SU-DHL-6 (cell line): ENCODE measurements around the gene DBF4B.
"Not testable (repeated sequence)": the region's sequence is repeated elsewhere in the genome, so short reads cannot be mapped to it uniquely, and the experiment has no call there.

Experiments
- H2AFZ ChIP-seq: fragments of 200-600 bp; sonication (generic); 2 replicates; pipeline ENCODE4 v1.6.1; 2014; ENCODE audit warnings: low read depth, mild to moderate bottlenecking, moderate library complexity, mixed read lengths, antibody characterized with exemption, low read length; ENCODE audit not compliant: severe bottlenecking
- H3F3A ChIP-seq: fragments of 200-600 bp; shearing (Covaris generic); 2 replicates; pipeline ENCODE4 v1.6.0; 2016; ENCODE audit warnings: antibody characterized with exemption, mild to moderate bottlenecking; ENCODE audit not compliant: insufficient read depth
- H3K27ac ChIP-seq: fragments of 200-600 bp; sonication (generic); 2 replicates; pipeline ENCODE4 v1.5.1; 2016; ENCODE audit warnings: low read depth, mild to moderate bottlenecking, low read length, moderate library complexity, mixed read lengths
- H3K27me3 ChIP-seq: fragments of 200-600 bp; sonication (generic), shearing (Covaris generic); 2 replicates; pipeline ENCODE4 v1.6.0; 2014; ENCODE audit warnings: mild to moderate bottlenecking, low read length
- H3K36me3 ChIP-seq: fragments of 200-600 bp; sonication (generic); 2 replicates; pipeline ENCODE4 v1.6.1; 2014; ENCODE audit warnings: mild to moderate bottlenecking, low read length, mixed read lengths
- H3K4me2 ChIP-seq: fragments of 300-600, 200-600 bp; shearing (Covaris generic), sonication (generic); 2 replicates; pipeline ENCODE4 v1.6.0; 2014; ENCODE audit warnings: low read length, low read depth, mild to moderate bottlenecking; ENCODE audit not compliant: poor library complexity, severe bottlenecking
- H3K4me3 ChIP-seq: fragments of 200-600 bp; sonication (generic); 2 replicates; pipeline ENCODE4 v1.5.1; 2014; ENCODE audit warnings: antibody characterized with exemption, low read length, mild to moderate bottlenecking, mixed read lengths; ENCODE audit not compliant: insufficient read depth, poor library complexity, severe bottlenecking
- H3K79me2 ChIP-seq: fragments of 200-600 bp; sonication (generic); 2 replicates; pipeline ENCODE4 v1.6.1; 2014; ENCODE audit warnings: mild to moderate bottlenecking, low read length, moderate library complexity; ENCODE audit not compliant: insufficient read depth
- H3K9ac ChIP-seq: fragments of 200-600 bp; sonication (generic); 2 replicates; pipeline ENCODE4 v1.7.0; 2014; ENCODE audit warnings: mild to moderate bottlenecking, low read length
- H3K9me2 ChIP-seq: fragments of 200-600 bp; sonication (generic); replicated peaks from 2 replicates; pipeline ENCODE4 v1.6.1; 2014; ENCODE audit warnings: low read length; ENCODE audit not compliant: insufficient read depth
- H3K9me3 ChIP-seq: fragments of 200-600 bp; sonication (generic); 2 replicates; pipeline ENCODE4 v1.6.1; 2014; ENCODE audit warnings: low read length, mixed read lengths; ENCODE audit not compliant: insufficient read depth
- H4K20me1 ChIP-seq: fragments of 200-600 bp; sonication (generic); 2 replicates; pipeline ENCODE4 v1.6.1; 2014; ENCODE audit warnings: low read depth, mild to moderate bottlenecking, antibody characterized with exemption, low read length, moderate library complexity, mixed read lengths
- EZH2phosphoT487 ChIP-seq: fragments of 200-600 bp; sonication (generic), shearing (Covaris generic); conservative IDR thresholded peaks from 2 replicates; pipeline ENCODE4 v1.6.1; 2018; ENCODE audit warnings: mild to moderate bottlenecking, antibody characterized with exemption, low read length, moderate library complexity, mixed read lengths
- TF ChIP-seq, protein P1 (sequence below): fragments of 200-600 bp; sonication (generic); IDR thresholded peaks from one replicate; pipeline ENCODE4 v1.5.1; 2017; ENCODE audit warnings: antibody characterized with exemption, mild to moderate bottlenecking, low read length, moderate library complexity; ENCODE audit not compliant: insufficient read depth, poor library complexity, severe bottlenecking

The DBF4B gene

DNA sequence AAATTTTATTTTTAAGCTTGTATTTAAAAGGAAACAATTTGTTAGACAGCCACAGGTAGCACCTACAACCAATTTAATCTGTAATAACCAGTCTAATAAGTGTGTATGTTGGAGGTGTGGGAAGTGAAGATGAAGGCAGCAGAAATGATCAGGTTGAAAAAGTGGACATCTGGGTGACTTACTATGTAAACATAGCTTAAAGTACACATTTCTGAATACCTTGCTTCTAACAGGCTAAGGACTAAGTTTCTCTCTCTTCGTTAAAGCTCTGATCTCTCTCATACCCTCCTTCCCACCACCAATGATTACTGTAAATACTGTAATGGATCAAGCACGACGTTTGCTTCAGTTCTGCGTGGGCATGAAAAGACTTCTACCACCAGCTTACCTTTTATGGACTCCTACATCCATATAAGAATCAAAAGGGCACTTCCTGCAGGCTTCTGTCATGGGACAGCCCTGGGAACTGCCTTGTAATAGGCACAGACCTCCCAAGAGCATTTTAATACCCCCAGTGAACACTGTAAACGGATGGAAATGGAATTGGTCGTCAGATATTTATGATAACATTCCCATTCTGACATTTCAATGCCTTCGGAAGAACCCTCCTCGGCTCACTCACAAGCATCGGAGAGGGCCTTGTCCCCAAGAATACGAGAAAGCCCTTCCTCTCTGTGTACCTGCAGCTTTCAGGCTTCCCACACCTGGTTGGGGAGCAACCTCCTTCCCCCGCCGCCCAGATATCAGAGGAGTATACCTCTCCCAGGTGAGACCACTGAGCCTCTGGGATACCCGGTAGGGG is 19.6 kb upstream of the DBF4B start:
- H3K27ac ChIP-seq = no peak overlapping the region; the same call in 1 of the 2 replicates
- peak overlapping the region; percentile 90 for H2AFZ ChIP-seq
- peaks cover 25% of the 10 kb centered on the region for H3K79me2 ChIP-seq

GRCh38 chr17:44689477-44690217 is 18.8 kb upstream of the DBF4B start, which contains the start of gene CCDC43:
Gene CCDC43 (minus strand): TSS chr17:44689776. CDS start chr17:44689753, 23 bp downstream.
- peak within 1 kb of the TSS; percentile 52 for H3K27ac ChIP-seq
- H3F3A ChIP-seq = no peaks in the 10 kb centered on the region
- TF ChIP-seq EZH2phosphoT487 = no peak
- TF ChIP-seq, protein P1, sequence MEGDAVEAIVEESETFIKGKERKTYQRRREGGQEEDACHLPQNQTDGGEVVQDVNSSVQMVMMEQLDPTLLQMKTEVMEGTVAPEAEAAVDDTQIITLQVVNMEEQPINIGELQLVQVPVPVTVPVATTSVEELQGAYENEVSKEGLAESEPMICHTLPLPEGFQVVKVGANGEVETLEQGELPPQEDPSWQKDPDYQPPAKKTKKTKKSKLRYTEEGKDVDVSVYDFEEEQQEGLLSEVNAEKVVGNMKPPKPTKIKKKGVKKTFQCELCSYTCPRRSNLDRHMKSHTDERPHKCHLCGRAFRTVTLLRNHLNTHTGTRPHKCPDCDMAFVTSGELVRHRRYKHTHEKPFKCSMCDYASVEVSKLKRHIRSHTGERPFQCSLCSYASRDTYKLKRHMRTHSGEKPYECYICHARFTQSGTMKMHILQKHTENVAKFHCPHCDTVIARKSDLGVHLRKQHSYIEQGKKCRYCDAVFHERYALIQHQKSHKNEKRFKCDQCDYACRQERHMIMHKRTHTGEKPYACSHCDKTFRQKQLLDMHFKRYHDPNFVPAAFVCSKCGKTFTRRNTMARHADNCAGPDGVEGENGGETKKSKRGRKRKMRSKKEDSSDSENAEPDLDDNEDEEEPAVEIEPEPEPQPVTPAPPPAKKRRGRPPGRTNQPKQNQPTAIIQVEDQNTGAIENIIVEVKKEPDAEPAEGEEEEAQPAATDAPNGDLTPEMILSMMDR = no peak
- H3K27me3 ChIP-seq = no peaks in the 10 kb centered on the region
- H3K4me3 ChIP-seq = peak within 1 kb of the TSS; percentile 94
- no peaks in the 10 kb centered on the region for H3K9me2 ChIP-seq
- peak within 1 kb of the TSS; percentile 75 for H3K4me2 ChIP-seq
- peaks cover 25% of the 10 kb centered on the region for H3K79me2 ChIP-seq
- H4K20me1 ChIP-seq = no peaks in the 10 kb centered on the region
- peak within 1 kb of the TSS; percentile 90 for H2AFZ ChIP-seq
- H3K9ac ChIP-seq = peak within 1 kb of the TSS; percentile 90
- H3K9me3 ChIP-seq = no peaks in the 10 kb centered on the region
- no peaks in the 10 kb centered on the region for H3K36me3 ChIP-seq

More for the DNA sequence above, 19.6 kb upstream of the DBF4B start:
- peak overlapping the region; percentile 90 for H3K9ac ChIP-seq
- no peaks in the 10 kb centered on the region for H3K9me3 ChIP-seq
- H3K4me3 ChIP-seq = peak overlapping the region; percentile 94
- H3K27me3 ChIP-seq = no peaks in the 10 kb centered on the region
- H3F3A ChIP-seq = no peaks in the 10 kb centered on the region
- TF ChIP-seq, protein P1 = no peak
- TF ChIP-seq EZH2phosphoT487 = no peak
- H3K9me2 ChIP-seq = no peaks in the 10 kb centered on the region
- H3K36me3 ChIP-seq = no peaks in the 10 kb centered on the region
- peak overlapping the region; percentile 75 for H3K4me2 ChIP-seq
- H4K20me1 ChIP-seq = no peaks in the 10 kb centered on the region

- H3K4me3 ChIP-seq, H3K4me2 ChIP-seq, H3K9ac ChIP-seq: not testable (repeated sequence)
These were observed 17.6 kb upstream of the DBF4B start for GRCh38 chr17:44690746-44691306.

More at GRCh38 chr17:44690746-44691306, 17.6 kb upstream of the DBF4B start:
- H4K20me1 ChIP-seq, H3F3A ChIP-seq, H3K9me3 ChIP-seq, H3K27me3 ChIP-seq, H3K27ac ChIP-seq, H2AFZ ChIP-seq, H3K36me3 ChIP-seq, H3K9me2 ChIP-seq: not testable (repeated sequence)
- H3K79me2 ChIP-seq = peaks cover 21% of the 10 kb centered on the region
- TF ChIP-seq, protein P1 = peak; percentile 45
